Measurements from ENCODE around the gene SLC7A4. TPM values are rescaled to one million over a fixed set of nuclear protein-coding genes. Genes with fewer than 3 reads are reported as not detected.

Gene SLC7A4
- total RNA-seq, 4 donors from 2014 or later: 0.45 to 0.54 TPM; not detected in 2

- TF ChIP-seq POLR2A (IDR thresholded peaks at IDR 0.05) (no peak), CTCF (IDR thresholded peaks at IDR 0.05) (no peak)
- H3K27me3 ChIP-seq: no peaks in the 10 kb centered on the region
- intact Hi-C loops (cut with DNase I): no loop called here
Measured at GRCh38 chr22:21033895-21034294, 1.5 kb upstream of the SLC7A4 start.

GRCh38 chr22:21032868-21033688 lies 717 bp upstream of the SLC7A4 start:
- intact Hi-C loops (cut with DNase I): no loop called here
- H3K4me1 ChIP-seq: peaks cover 4 to 11% of the 10 kb centered on the region in 2 donors
- no peak for DNase-seq
- H3K4me3 ChIP-seq (replicated peaks in 1 of 3): no peak overlapping the region
- H3K27me3 ChIP-seq: no peaks in the 10 kb centered on the region
- no peaks in the 10 kb centered on the region for H3K9me3 ChIP-seq
- no peak overlapping the region for H3K27ac ChIP-seq
- TF ChIP-seq POLR2A (IDR thresholded peaks at IDR 0.05) (no peak), CTCF (IDR thresholded peaks at IDR 0.05) (no peak)
- H3K36me3 ChIP-seq: no peaks in the 10 kb centered on the region
- 84 to 90% methylated on average over 8 to 9 of the region's 12 CpGs for WGBS, 2 donors

More at GRCh38 chr22:21033895-21034294, 1.5 kb upstream of the SLC7A4 start:
- no peak for DNase-seq
- H3K27ac ChIP-seq: no peak overlapping the region
- H3K4me3 ChIP-seq (replicated peaks in 1 of 3): no peak overlapping the region
- H3K4me1 ChIP-seq: peaks cover 4 to 11% of the 10 kb centered on the region in 2 donors
- H3K9me3 ChIP-seq: no peaks in the 10 kb centered on the region
- H3K36me3 ChIP-seq: no peaks in the 10 kb centered on the region
- WGBS, 2 donors: 90 to 94% methylated on average over 3 of the region's 3 CpGs

GRCh38 chr22:21031545-21032036 lies 770 bp downstream of the SLC7A4 start:
- H3K27me3 ChIP-seq: no peaks in the 10 kb centered on the region
- peaks cover 4 to 16% of the 10 kb centered on the region in 2 donors for H3K4me1 ChIP-seq
- intact Hi-C loops (cut with DNase I): no loop called here
- DNase-seq: no peak
- no peak overlapping the region for H3K27ac ChIP-seq
- no peaks in the 10 kb centered on the region for H3K36me3 ChIP-seq
- WGBS, 2 donors: 89 to 91% methylated on average over 13 of the region's 18 CpGs
- no peaks in the 10 kb centered on the region for H3K9me3 ChIP-seq
- no peak overlapping the region for H3K4me3 ChIP-seq (replicated peaks in 1 of 3)
- no peak for TF ChIP-seq POLR2A (IDR thresholded peaks at IDR 0.05)
- TF ChIP-seq CTCF (IDR thresholded peaks at IDR 0.05): no peak

- Histone ChIP-seq H3K27ac (no peak overlapping the region), H3K27me3 (no peaks in the 10 kb centered on the region), H3K9me3 (no peaks in the 10 kb centered on the region), H3K4me3 (replicated peaks in 1 of 3) (no peak overlapping the region), H3K36me3 (no peaks in the 10 kb centered on the region), H3K4me1 (peaks cover 4 to 16% of the 10 kb centered on the region in 2 donors)
- WGBS, 2 donors: 91 to 94% methylated on average over 30 to 40 of the region's 40 CpGs
- TF ChIP-seq CTCF (IDR thresholded peaks at IDR 0.05) (no peak), POLR2A (IDR thresholded peaks at IDR 0.05) (no peak)
- DNase-seq: no peak
- intact Hi-C loops (cut with DNase I): no loop called here
Measured at GRCh38 chr22:21030621-21031544, 1.5 kb downstream of the SLC7A4 start.

Data from thyroid gland (tissue), 4 donors.